Caco-2 (cell line): Measurements from ENCODE around the gene KCTD6. TPM values are rescaled to one million over a fixed set of nuclear protein-coding genes. Genes with fewer than 3 reads are reported as not detected.

Experiments used
- BruUV-seq: library from RNA; stranded (reverse); fragments of 400-500 nt; replicated peaks from 2 replicates; lab custom pipeline; 2021; lab: Mats Ljungman, UMichigan
- CTCF ChIA-PET: fragments of 300-600 bp; sonication (Branson Sonifier 250); formaldehyde crosslinking; loops from one replicate; lab custom pipeline; 2022; ENCODE audit warnings: antibody characterized with exemption; lab: Charles Lee
- POLR2A ChIA-PET: fragments of 300-600 bp; sonication (Branson Sonifier 250); formaldehyde crosslinking; loops from one replicate; lab custom pipeline; 2022; ENCODE audit warnings: antibody characterized with exemption; lab: Charles Lee
- DNase-seq, 2 experiments: peaks; one replicate each; pipeline versions ENCODE4 v3.0.0 to v3.0.0-alpha.2; 2020 to 2022
- H3K27me3 ChIP-seq: replicated peaks from 2 replicates; pipeline ENCODE4 v1.6.0; 2011; ENCODE audit warnings: low read length; ENCODE audit not compliant: control insufficient read depth, insufficient read depth
- H3K36me3 ChIP-seq: 2 replicates; pipeline ENCODE4 v1.5.1; 2011; ENCODE audit warnings: low read length; ENCODE audit not compliant: control insufficient read depth, insufficient read depth
- H3K4me1 ChIP-seq: fragments of 250-450 bp; sonication (Bioruptor Pico); 2 replicates; pipeline ENCODE4 v1.5.1; 2020; ENCODE audit warnings: mild to moderate bottlenecking
- H3K4me3 ChIP-seq: 2 replicates; pipeline ENCODE4 v1.5.1; 2011; ENCODE audit warnings: low read depth, mild to moderate bottlenecking, control low read depth, low read length
- H3K9me3 ChIP-seq: fragments of 250-450 bp; sonication (Bioruptor Pico); 2 replicates; pipeline ENCODE4 v1.5.1; 2020; ENCODE audit warnings: mild to moderate bottlenecking, moderate library complexity
- H3K27ac Mint-ChIP-seq: one replicate; pipeline ENCODE4 v1.8.0; 2022; ENCODE audit warnings: mixed read lengths; ENCODE audit not compliant: unreplicated experiment
- H3K27me3 Mint-ChIP-seq: one replicate; pipeline ENCODE4 v1.8.0; 2022; ENCODE audit warnings: mixed read lengths; ENCODE audit not compliant: insufficient read depth, unreplicated experiment
- H3K36me3 Mint-ChIP-seq: one replicate; pipeline ENCODE4 v1.8.0; 2022; ENCODE audit warnings: mild to moderate bottlenecking, mixed read lengths; ENCODE audit not compliant: insufficient read depth, unreplicated experiment
- H3K4me1 Mint-ChIP-seq: one replicate; pipeline ENCODE4 v1.8.0; 2022; ENCODE audit warnings: low read depth, mixed read lengths; ENCODE audit not compliant: unreplicated experiment
- H3K4me3 Mint-ChIP-seq: one replicate; pipeline ENCODE4 v1.8.0; 2022; ENCODE audit warnings: mild to moderate bottlenecking, moderate library complexity, mixed read lengths; ENCODE audit not compliant: unreplicated experiment
- H3K9me3 Mint-ChIP-seq: one replicate; pipeline ENCODE4 v1.8.0; 2022; ENCODE audit warnings: mixed read lengths; ENCODE audit not compliant: unreplicated experiment
- intact Hi-C: fragments of 100-400 bp; cut with micrococcal nuclease; formaldehyde crosslinking; loops from one replicate; pipeline ENCODE4 v1.10.0; 2022; ENCODE audit not compliant: unreplicated experiment
- total RNA-seq: library from RNA; stranded (reverse); gene quantifications from 2 replicates; pipeline ENCODE4 v1.2.3, GENCODE V29; 2022
- TF ChIP-seq, protein P1 (sequence below), 2 experiments: fragments of 200-600 bp in 1 of 2; IDR thresholded peaks; 1 replicate in 1 of 2; 2 replicates in 1 of 2; pipeline versions ENCODE4 v1.5.1 to v1.8.0; 2011 to 2022; ENCODE audit warnings: antibody characterized with exemption in 1 of 2, control low read depth in 1 of 2, inconsistent platforms in 1 of 2, low read depth in 1 of 2, low read length in 1 of 2, mild to moderate bottlenecking in 1 of 2, moderate library complexity in 1 of 2; ENCODE audit not compliant: insufficient read depth in 1 of 2, severe bottlenecking in 1 of 2, unreplicated experiment in 1 of 2

KCTD6 gene
- total RNA-seq, 1 experiment from 2014 or later: 9.8 TPM

DNA sequence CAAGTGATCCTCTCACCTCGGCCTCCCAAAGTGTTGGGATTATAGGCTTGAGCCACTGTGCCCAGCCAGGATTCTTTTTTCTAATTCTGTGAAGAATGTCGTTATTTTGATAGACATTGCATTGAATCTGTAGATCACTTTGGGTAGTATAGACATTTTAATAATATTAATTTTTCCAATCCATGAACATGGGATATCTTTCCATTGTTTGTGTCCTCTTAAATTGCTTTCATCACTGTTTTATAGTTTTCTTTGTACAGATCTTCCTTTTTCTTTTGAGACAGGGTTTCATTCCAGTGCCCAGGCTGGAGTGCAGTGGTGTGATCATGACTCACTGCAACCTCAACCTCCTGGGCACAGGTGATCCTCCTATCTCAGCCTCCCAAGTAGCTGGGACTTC is 11.6 kb upstream of the KCTD6 start:
- intact Hi-C loops: no loop called here

DNA sequence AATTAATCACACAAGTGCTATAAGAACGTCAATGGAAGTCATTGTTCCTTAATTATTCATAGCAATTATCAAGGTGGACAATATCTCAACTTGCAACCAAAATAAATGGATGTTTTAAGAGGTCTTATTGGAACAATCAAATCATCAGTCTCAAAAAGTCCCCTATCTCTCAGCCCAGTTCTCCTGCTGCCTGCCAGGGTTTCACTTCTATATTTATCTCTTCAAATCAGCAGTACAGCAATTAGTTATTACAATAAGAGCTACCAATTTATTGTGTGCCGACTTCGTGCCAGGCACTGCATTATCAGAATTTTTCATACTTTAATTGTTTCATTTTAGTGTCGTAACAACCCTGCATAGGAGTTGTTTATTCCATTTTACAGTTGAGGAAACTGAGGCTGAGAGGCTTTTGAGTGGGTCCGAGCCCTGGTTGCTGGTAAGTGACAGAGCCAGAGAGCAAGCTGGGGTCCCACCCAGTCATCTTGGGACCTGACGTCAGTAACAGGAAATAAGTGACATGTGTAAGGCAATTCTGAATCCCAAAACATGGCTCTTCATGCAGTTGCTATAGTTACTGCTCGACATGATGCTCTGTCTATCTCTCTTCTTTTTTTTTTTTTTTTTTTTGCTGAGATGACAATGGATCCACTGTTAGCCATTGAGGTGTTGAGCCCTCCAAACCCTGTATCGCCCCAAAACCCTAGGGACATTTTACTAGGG is 8.8 kb upstream of the KCTD6 start:
- H3K27me3 ChIP-seq: no peaks in the 10 kb centered on the region
- no peak for DNase-seq
- Mint-ChIP-seq H3K27me3 (no peaks in the 10 kb centered on the region), H3K27ac (no peak overlapping the region), H3K4me3 (no peak overlapping the region), H3K4me1 (peaks cover 9% of the 10 kb centered on the region), H3K9me3 (no peaks in the 10 kb centered on the region), H3K36me3 (no peaks in the 10 kb centered on the region)
- H3K9me3 ChIP-seq: peaks cover 8% of the 10 kb centered on the region; the same call in 1 of the 2 replicates
- no peak overlapping the region for H3K4me3 ChIP-seq
- TF ChIP-seq, protein P1, sequence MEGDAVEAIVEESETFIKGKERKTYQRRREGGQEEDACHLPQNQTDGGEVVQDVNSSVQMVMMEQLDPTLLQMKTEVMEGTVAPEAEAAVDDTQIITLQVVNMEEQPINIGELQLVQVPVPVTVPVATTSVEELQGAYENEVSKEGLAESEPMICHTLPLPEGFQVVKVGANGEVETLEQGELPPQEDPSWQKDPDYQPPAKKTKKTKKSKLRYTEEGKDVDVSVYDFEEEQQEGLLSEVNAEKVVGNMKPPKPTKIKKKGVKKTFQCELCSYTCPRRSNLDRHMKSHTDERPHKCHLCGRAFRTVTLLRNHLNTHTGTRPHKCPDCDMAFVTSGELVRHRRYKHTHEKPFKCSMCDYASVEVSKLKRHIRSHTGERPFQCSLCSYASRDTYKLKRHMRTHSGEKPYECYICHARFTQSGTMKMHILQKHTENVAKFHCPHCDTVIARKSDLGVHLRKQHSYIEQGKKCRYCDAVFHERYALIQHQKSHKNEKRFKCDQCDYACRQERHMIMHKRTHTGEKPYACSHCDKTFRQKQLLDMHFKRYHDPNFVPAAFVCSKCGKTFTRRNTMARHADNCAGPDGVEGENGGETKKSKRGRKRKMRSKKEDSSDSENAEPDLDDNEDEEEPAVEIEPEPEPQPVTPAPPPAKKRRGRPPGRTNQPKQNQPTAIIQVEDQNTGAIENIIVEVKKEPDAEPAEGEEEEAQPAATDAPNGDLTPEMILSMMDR (IDR thresholded peaks at IDR 0.05; ENCODE audit: insufficient read depth in 1 of 2, low read depth in 1 of 2, low read length in 1 of 2, severe bottlenecking in 1 of 2, unreplicated experiment in 1 of 2): no peak
- H3K36me3 ChIP-seq: no peaks in the 10 kb centered on the region
- CTCF ChIA-PET: no interaction called here
- BruUV-seq: no TSS peak
- POLR2A ChIA-PET: no interaction called here
- intact Hi-C loops: no loop called here
- no peaks in the 10 kb centered on the region for H3K4me1 ChIP-seq

More for the DNA sequence above, 11.6 kb upstream of the KCTD6 start:
- BruUV-seq: no TSS peak
- ChIA-PET POLR2A (no interaction called here), CTCF (no interaction called here)
- H3K36me3 Mint-ChIP-seq: peaks cover 5% of the 10 kb centered on the region
- Histone ChIP-seq H3K4me1 (no peaks in the 10 kb centered on the region), H3K36me3 (no peaks in the 10 kb centered on the region), H3K9me3 (peaks cover 8% of the 10 kb centered on the region; the same call in 1 of the 2 replicates), H3K4me3 (no peak overlapping the region), H3K27me3 (no peaks in the 10 kb centered on the region)
- DNase-seq: no peak
- no peak overlapping the region for H3K27ac Mint-ChIP-seq
- H3K27me3 Mint-ChIP-seq: no peaks in the 10 kb centered on the region
- no peak overlapping the region for H3K4me3 Mint-ChIP-seq
- no peaks in the 10 kb centered on the region for H3K4me1 Mint-ChIP-seq
- TF ChIP-seq, protein P1 (IDR thresholded peaks at IDR 0.05; ENCODE audit: insufficient read depth in 1 of 2, low read depth in 1 of 2, low read length in 1 of 2, severe bottlenecking in 1 of 2, unreplicated experiment in 1 of 2): no peak
- H3K9me3 Mint-ChIP-seq: no peaks in the 10 kb centered on the region

DNA sequence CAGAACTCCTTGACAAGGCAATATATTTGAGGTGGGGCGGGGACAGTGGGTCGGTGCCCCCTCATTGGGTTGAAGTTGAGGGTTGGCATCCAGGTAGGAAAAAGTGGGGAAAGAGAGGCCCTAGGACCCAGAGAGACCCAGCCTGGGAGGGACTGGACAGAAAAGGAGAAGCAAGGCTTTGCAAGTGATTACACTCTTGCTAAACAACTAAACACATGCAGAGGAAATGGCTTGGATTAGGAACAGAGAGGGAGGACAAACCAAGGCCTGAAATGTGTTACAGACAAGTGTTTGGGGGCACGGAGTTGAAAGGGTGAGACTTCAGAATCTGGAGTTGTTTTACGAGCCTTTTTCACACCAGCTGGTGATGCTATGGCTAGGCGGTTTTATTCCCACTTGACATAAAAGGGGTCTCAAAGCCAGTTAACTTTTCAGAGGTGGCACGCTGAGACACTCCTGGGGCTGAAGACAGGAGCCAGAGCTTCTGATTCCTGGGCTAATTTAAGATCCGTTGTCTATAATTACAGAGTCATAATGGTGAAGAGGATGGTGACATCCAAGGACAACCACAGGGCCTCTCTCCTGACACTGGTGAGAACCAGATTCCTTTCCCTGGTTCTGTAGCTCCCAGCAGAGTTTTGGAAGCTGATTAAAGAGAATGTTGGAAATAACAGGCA is 7.7 kb upstream of the KCTD6 start:
- BruUV-seq: no TSS peak
- Histone ChIP-seq H3K27me3 (no peaks in the 10 kb centered on the region), H3K9me3 (peaks cover 8% of the 10 kb centered on the region; the same call in 1 of the 2 replicates), H3K36me3 (no peaks in the 10 kb centered on the region), H3K4me1 (peaks cover 7% of the 10 kb centered on the region), H3K4me3 (no peak overlapping the region)
- H3K27ac Mint-ChIP-seq: no peak overlapping the region
- no peaks in the 10 kb centered on the region for H3K9me3 Mint-ChIP-seq
- POLR2A ChIA-PET: no interaction called here
- TF ChIP-seq, protein P1 (IDR thresholded peaks at IDR 0.05; ENCODE audit: insufficient read depth in 1 of 2, low read depth in 1 of 2, low read length in 1 of 2, severe bottlenecking in 1 of 2, unreplicated experiment in 1 of 2): no peak
- H3K4me3 Mint-ChIP-seq: no peak overlapping the region
- CTCF ChIA-PET: no interaction called here
- H3K36me3 Mint-ChIP-seq: no peaks in the 10 kb centered on the region
- H3K27me3 Mint-ChIP-seq: no peaks in the 10 kb centered on the region
- peaks cover 19% of the 10 kb centered on the region for H3K4me1 Mint-ChIP-seq
- no peak for DNase-seq
- intact Hi-C loops: no loop called here
